Measurements from ENCODE around the gene ABI3. TPM values are rescaled to one million over a fixed set of nuclear protein-coding genes. Genes with fewer than 3 reads are reported as not detected.

Gene ABI3
- total and polyA plus RNA-seq, 9 of the 15 experiments (the other 6 are each of a cell fraction or from before 2014, with no cell fraction given) = not detected

DNA sequence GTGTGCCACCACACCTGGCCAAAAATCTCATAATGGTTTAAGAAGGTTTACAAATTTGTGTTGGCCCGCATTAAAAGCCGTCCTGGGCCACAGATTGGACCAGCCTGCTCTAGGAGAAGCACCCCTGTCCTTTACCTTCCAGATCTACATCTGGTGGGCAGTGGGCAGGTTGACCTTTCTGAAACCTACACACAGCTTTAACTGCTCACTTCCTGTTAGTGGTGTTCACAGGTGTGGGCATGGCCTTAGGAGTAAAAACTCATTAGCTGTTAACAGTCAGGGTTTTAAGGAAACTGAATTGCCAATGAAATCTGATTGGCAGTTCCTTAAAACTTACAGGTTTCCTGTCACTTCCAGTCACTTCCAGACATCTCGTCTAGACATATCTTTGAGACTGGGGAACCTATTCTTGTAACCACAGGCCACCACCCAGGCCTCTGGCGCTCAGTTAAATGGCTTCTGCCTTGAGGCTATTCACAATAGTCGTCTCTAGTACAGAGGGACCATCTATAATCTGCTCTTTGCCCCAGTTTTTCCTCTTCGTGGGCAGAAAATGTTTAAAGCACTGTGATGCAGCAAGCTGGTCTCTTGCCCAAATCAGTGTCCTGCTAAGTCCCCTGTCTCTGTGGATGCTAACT is 29.4 kb upstream of the ABI3 start:
- POLR2A ChIA-PET = interaction anchor here (2.1 kb wide), 1 partner anchor 11 kb away, joined by 8 read pairs; no protein-coding TSS in a partner anchor
- no peak for TF ChIP-seq TARDBP (IDR thresholded peaks at IDR 0.05)
- TF ChIP-seq, protein P1, sequence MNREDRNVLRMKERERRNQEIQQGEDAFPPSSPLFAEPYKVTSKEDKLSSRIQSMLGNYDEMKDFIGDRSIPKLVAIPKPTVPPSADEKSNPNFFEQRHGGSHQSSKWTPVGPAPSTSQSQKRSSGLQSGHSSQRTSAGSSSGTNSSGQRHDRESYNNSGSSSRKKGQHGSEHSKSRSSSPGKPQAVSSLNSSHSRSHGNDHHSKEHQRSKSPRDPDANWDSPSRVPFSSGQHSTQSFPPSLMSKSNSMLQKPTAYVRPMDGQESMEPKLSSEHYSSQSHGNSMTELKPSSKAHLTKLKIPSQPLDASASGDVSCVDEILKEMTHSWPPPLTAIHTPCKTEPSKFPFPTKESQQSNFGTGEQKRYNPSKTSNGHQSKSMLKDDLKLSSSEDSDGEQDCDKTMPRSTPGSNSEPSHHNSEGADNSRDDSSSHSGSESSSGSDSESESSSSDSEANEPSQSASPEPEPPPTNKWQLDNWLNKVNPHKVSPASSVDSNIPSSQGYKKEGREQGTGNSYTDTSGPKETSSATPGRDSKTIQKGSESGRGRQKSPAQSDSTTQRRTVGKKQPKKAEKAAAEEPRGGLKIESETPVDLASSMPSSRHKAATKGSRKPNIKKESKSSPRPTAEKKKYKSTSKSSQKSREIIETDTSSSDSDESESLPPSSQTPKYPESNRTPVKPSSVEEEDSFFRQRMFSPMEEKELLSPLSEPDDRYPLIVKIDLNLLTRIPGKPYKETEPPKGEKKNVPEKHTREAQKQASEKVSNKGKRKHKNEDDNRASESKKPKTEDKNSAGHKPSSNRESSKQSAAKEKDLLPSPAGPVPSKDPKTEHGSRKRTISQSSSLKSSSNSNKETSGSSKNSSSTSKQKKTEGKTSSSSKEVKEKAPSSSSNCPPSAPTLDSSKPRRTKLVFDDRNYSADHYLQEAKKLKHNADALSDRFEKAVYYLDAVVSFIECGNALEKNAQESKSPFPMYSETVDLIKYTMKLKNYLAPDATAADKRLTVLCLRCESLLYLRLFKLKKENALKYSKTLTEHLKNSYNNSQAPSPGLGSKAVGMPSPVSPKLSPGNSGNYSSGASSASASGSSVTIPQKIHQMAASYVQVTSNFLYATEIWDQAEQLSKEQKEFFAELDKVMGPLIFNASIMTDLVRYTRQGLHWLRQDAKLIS (CRISPR knock-in tag; IDR thresholded peaks at IDR 0.05) = no peak
- TF ChIP-seq BRF1 (IDR thresholded peaks at IDR 0.05; ENCODE audit: borderline replicate concordance, extremely low read depth, insufficient read length) = no peak
- no peak for TF ChIP-seq FIP1L1 (IDR thresholded peaks at IDR 0.05; ENCODE audit: low read depth, low read length, poor library complexity, severe bottlenecking)
- no peak for TF ChIP-seq RBM34 (IDR thresholded peaks at IDR 0.05; ENCODE audit: borderline replicate concordance, insufficient read depth, low read length)
- no peak for TF ChIP-seq ETS2 (tag; IDR thresholded peaks at IDR 0.05; ENCODE audit: borderline replicate concordance, poor library complexity, severe bottlenecking)
- no peak for TF ChIP-seq JUND (IDR thresholded peaks at IDR 0.05; ENCODE audit: borderline replicate concordance, low read depth, low read length)
- no peak for TF ChIP-seq JUND (tag; IDR thresholded peaks at IDR 0.05; ENCODE audit: borderline replicate concordance, low read depth, low read length)
- no peak for TF ChIP-seq ZNF764 (CRISPR knock-in tag; IDR thresholded peaks at IDR 0.05; ENCODE audit: low read depth)
- no peak for TF ChIP-seq ZKSCAN1 (IDR thresholded peaks at IDR 0.05; ENCODE audit: low read depth, low read length)
- no peak for TF ChIP-seq ZEB2 (IDR thresholded peaks at IDR 0.05)
- no peak for TF ChIP-seq KLF6 (CRISPR knock-in tag; IDR thresholded peaks at IDR 0.05; ENCODE audit: borderline replicate concordance)
- TF ChIP-seq, protein P2, sequence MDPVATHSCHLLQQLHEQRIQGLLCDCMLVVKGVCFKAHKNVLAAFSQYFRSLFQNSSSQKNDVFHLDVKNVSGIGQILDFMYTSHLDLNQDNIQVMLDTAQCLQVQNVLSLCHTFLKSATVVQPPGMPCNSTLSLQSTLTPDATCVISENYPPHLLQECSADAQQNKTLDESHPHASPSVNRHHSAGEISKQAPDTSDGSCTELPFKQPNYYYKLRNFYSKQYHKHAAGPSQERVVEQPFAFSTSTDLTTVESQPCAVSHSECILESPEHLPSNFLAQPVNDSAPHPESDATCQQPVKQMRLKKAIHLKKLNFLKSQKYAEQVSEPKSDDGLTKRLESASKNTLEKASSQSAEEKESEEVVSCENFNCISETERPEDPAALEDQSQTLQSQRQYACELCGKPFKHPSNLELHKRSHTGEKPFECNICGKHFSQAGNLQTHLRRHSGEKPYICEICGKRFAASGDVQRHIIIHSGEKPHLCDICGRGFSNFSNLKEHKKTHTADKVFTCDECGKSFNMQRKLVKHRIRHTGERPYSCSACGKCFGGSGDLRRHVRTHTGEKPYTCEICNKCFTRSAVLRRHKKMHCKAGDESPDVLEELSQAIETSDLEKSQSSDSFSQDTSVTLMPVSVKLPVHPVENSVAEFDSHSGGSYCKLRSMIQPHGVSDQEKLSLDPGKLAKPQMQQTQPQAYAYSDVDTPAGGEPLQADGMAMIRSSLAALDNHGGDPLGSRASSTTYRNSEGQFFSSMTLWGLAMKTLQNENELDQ (CRISPR knock-in tag; IDR thresholded peaks at IDR 0.05; ENCODE audit: borderline replicate concordance) = no peak
- TF ChIP-seq, protein P3, sequence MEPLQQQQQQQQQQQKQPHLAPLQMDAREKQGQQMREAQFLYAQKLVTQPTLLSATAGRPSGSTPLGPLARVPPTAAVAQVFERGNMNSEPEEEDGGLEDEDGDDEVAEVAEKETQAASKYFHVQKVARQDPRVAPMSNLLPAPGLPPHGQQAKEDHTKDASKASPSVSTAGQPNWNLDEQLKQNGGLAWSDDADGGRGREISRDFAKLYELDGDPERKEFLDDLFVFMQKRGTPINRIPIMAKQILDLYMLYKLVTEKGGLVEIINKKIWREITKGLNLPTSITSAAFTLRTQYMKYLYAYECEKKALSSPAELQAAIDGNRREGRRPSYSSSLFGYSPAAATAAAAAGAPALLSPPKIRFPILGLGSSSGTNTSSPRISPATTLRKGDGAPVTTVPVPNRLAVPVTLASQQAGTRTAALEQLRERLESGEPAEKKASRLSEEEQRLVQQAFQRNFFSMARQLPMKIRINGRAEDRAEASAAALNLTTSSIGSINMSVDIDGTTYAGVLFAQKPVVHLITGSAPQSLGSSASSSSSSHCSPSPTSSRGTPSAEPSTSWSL (CRISPR knock-in tag; IDR thresholded peaks at IDR 0.05; ENCODE audit: borderline replicate concordance) = no peak

More for the DNA sequence above, 29.4 kb upstream of the ABI3 start:
- no peaks in the 10 kb centered on the region for H3K27me3 ChIP-seq (ENCODE audit: control insufficient read depth in 2 of 2, insufficient read depth in 2 of 2, low read length in 2 of 2)
- intact Hi-C loops (cut with micrococcal nuclease) = loop anchor here (2.0 to 5.0 kb wide), 3 partner anchors 46 to 216 kb away; no protein-coding TSS in a partner anchor
- no peak overlapping the region for H2AFZ ChIP-seq (ENCODE audit: low read depth, low read length)
- ATAC-seq (no peak), FAIRE-seq (no peak), DNase-seq (ENCODE audit: extremely low read depth in 1 of 4, low spot score in 3 of 4) (no peak)
- no peaks in the 10 kb centered on the region for H3K36me3 ChIP-seq (ENCODE audit: control insufficient read depth, insufficient read depth, low read length)
- no peaks in the 10 kb centered on the region for H3K9me1 ChIP-seq (ENCODE audit: control insufficient read depth, insufficient read depth, low read length)
- in situ Hi-C loops (cut with MboI) = no loop called here
- H3K79me2 ChIP-seq (ENCODE audit: control insufficient read depth, insufficient read depth, low read length) = no peaks in the 10 kb centered on the region
- no peak overlapping the region for H3K27ac ChIP-seq (ENCODE audit: extremely low read depth, low read depth, low read length)
- no peak overlapping the region for H3K4me3 ChIP-seq
- no peaks in the 10 kb centered on the region; a peak in 1 of 5 replicates for H3K4me1 ChIP-seq (replicated peaks in 1 of 2; ENCODE audit: control insufficient read depth in 2 of 2, insufficient read depth in 2 of 2, low read length in 2 of 2)
- H4K20me1 ChIP-seq (replicated peaks; ENCODE audit: control insufficient read depth, insufficient read depth, low read length) = no peaks in the 10 kb centered on the region
- no peak overlapping the region for H3K4me2 ChIP-seq (ENCODE audit: insufficient read depth, low read length)
- H3K9me3 ChIP-seq (replicated peaks; ENCODE audit: control insufficient read depth, insufficient read depth, low read depth, low read length) = peaks cover 2% of the 10 kb centered on the region; the same call in 1 of the 2 replicates
- BruUV-seq (replicated peaks) = no TSS peak
- WGBS (ENCODE audit: insufficient coverage, low coverage, missing lambda C conversion rate) = 23% methylated on average over 6 of the region's 6 CpGs
- CTCF ChIA-PET (ENCODE audit: low intra/inter-chr PET ratio) = interaction anchor here (1.2 to 1.6 kb wide), 3 partner anchors 45 to 110 kb away, joined by 5 to 7 read pairs (median 6); no protein-coding TSS in a partner anchor
- no peak overlapping the region for H3K9ac ChIP-seq (ENCODE audit: insufficient read depth in 1 of 2, low read depth in 2 of 2, low read length in 2 of 2)

Measured in K562 (cell line).